Mesodermal cell (in vitro differentiated cells): ENCODE data around the gene CRMP1.
"Not testable (repeated sequence)": the region's sequence is repeated elsewhere in the genome, so short reads cannot be mapped to it uniquely, and the experiment has no call there.

Experiments
- H3K27ac ChIP-seq: 2 replicates; pipeline ENCODE4 v1.7.0; 2013; ENCODE audit warnings: mild to moderate bottlenecking, low read depth, low read length, moderate library complexity; ENCODE audit not compliant: severe bottlenecking
- H3K36me3 ChIP-seq: 2 replicates; pipeline ENCODE4 v1.7.1; 2013; ENCODE audit warnings: mild to moderate bottlenecking, low read length, moderate library complexity; ENCODE audit not compliant: control insufficient read depth, insufficient read depth
- H3K4me1 ChIP-seq: one replicate; pipeline ENCODE4 v1.7.1; 2013; ENCODE audit warnings: mild to moderate bottlenecking, low read length; ENCODE audit not compliant: insufficient read depth, control insufficient read depth, poor library complexity, severe bottlenecking
- H3K4me3 ChIP-seq: 2 replicates; pipeline ENCODE4 v1.7.0; 2013; ENCODE audit warnings: low read length, control low read depth, mild to moderate bottlenecking; ENCODE audit not compliant: insufficient read depth, poor library complexity, severe bottlenecking; ENCODE audit errors: extremely low read depth
- H3K9me3 ChIP-seq: 2 replicates; pipeline ENCODE4 v1.7.1; 2013; ENCODE audit warnings: mild to moderate bottlenecking, low read length, moderate library complexity; ENCODE audit not compliant: control insufficient read depth
- WGBS, 2 experiments: methylation state at CpG; one replicate each; pipeline ENCODE4 v1.1.5; 2013; ENCODE audit warnings: missing lambda C conversion rate in 2 of 2; ENCODE audit not compliant: insufficient coverage in 2 of 2; 5-methylcytosine and 5-hydroxymethylcytosine counted together

CRMP1 gene

GRCh38 chr4:5856362-5856761 is 36.5 kb downstream of the CRMP1 start:
- peaks cover 95% of the 10 kb centered on the region for H3K36me3 ChIP-seq
- H3K27ac ChIP-seq, H3K4me1 ChIP-seq, H3K9me3 ChIP-seq, H3K4me3 ChIP-seq: not testable (repeated sequence)
- WGBS, 2 experiments: 98 to 100% methylated on average over 3 of the region's 3 CpGs

- Histone ChIP-seq H3K4me1 (no peaks in the 10 kb centered on the region), H3K27ac (no peak overlapping the region), H3K36me3 (peaks cover 95% of the 10 kb centered on the region), H3K9me3 (no peaks in the 10 kb centered on the region), H3K4me3 (no peak overlapping the region)
- no CpG with 5 or more reads among the region's 3 CpGs for WGBS, 2 experiments
Observed at GRCh38 chr4:5854929-5855328, 38.0 kb downstream of the CRMP1 start.

- H3K9me3 ChIP-seq: no peaks in the 10 kb centered on the region
- H3K36me3 ChIP-seq: peaks cover 95% of the 10 kb centered on the region
- H3K4me3 ChIP-seq: no peak overlapping the region
- 88 to 90% methylated on average over 7 to 9 of the region's 9 CpGs for WGBS, 2 experiments
- no peak overlapping the region for H3K27ac ChIP-seq
- no peaks in the 10 kb centered on the region for H3K4me1 ChIP-seq
Observed at GRCh38 chr4:5852523-5853202, 40.2 kb downstream of the CRMP1 start.

- Histone ChIP-seq H3K36me3 (peaks cover 95% of the 10 kb centered on the region), H3K4me1 (no peaks in the 10 kb centered on the region), H3K9me3 (no peaks in the 10 kb centered on the region), H3K27ac (no peak overlapping the region), H3K4me3 (no peak overlapping the region)
- 90 to 98% methylated on average over 4 of the region's 4 CpGs for WGBS, 2 experiments
Observed at GRCh38 chr4:5851637-5852301, 41.1 kb downstream of the CRMP1 start.

- Histone ChIP-seq H3K9me3 (no peaks in the 10 kb centered on the region), H3K27ac (no peak overlapping the region), H3K36me3 (peaks cover 89% of the 10 kb centered on the region), H3K4me1 (peaks cover 11% of the 10 kb centered on the region), H3K4me3 (no peak overlapping the region)
- 90 to 96% methylated on average over 11 of the region's 13 CpGs for WGBS, 2 experiments
Observed at GRCh38 chr4:5845035-5845905, 47.6 kb downstream of the CRMP1 start.

GRCh38 chr4:5843573-5844530 is 49.0 kb downstream of the CRMP1 start:
- H3K36me3 ChIP-seq: peaks cover 87% of the 10 kb centered on the region
- peaks cover 11% of the 10 kb centered on the region for H3K4me1 ChIP-seq
- H3K4me3 ChIP-seq: no peak overlapping the region
- peak overlapping the region; percentile 47 for H3K27ac ChIP-seq
- WGBS, 2 experiments: 97% methylated on average over 12 of the region's 18 CpGs
- no peaks in the 10 kb centered on the region for H3K9me3 ChIP-seq

GRCh38 chr4:5842456-5842855 is 50.4 kb downstream of the CRMP1 start:
- H3K4me3 ChIP-seq: no peak overlapping the region
- H3K27ac ChIP-seq: no peak overlapping the region
- H3K36me3 ChIP-seq: peaks cover 85% of the 10 kb centered on the region
- peaks cover 11% of the 10 kb centered on the region for H3K4me1 ChIP-seq
- WGBS, 2 experiments: 94 to 96% methylated on average over 3 to 4 of the region's 4 CpGs
- H3K9me3 ChIP-seq: no peaks in the 10 kb centered on the region

- Histone ChIP-seq H3K4me3 (no peak overlapping the region), H3K27ac (no peak overlapping the region), H3K36me3 (peaks cover 86% of the 10 kb centered on the region), H3K4me1 (peaks cover 7% of the 10 kb centered on the region), H3K9me3 (no peaks in the 10 kb centered on the region)
- 92 to 94% methylated on average over 28 to 29 of the region's 30 CpGs for WGBS, 2 experiments
Observed at GRCh38 chr4:5839751-5840674, 52.9 kb downstream of the CRMP1 start.

GRCh38 chr4:5839332-5839731 is 53.6 kb downstream of the CRMP1 start:
- H3K36me3 ChIP-seq: peaks cover 87% of the 10 kb centered on the region
- peaks cover 5% of the 10 kb centered on the region for H3K4me1 ChIP-seq
- no peaks in the 10 kb centered on the region for H3K9me3 ChIP-seq
- H3K27ac ChIP-seq: no peak overlapping the region
- 94 to 96% methylated on average over 11 to 13 of the region's 13 CpGs for WGBS, 2 experiments
- no peak overlapping the region for H3K4me3 ChIP-seq
